ENCODE results near the gene AGBL2.

AGBL2 gene

GRCh38 chr11:47628026-47628425, 87.1 kb downstream of the AGBL2 start:
- FAIRE-seq: no peak

- no peak for FAIRE-seq
These were observed 88.9 kb downstream of the AGBL2 start for GRCh38 chr11:47626234-47626633.

DNA sequence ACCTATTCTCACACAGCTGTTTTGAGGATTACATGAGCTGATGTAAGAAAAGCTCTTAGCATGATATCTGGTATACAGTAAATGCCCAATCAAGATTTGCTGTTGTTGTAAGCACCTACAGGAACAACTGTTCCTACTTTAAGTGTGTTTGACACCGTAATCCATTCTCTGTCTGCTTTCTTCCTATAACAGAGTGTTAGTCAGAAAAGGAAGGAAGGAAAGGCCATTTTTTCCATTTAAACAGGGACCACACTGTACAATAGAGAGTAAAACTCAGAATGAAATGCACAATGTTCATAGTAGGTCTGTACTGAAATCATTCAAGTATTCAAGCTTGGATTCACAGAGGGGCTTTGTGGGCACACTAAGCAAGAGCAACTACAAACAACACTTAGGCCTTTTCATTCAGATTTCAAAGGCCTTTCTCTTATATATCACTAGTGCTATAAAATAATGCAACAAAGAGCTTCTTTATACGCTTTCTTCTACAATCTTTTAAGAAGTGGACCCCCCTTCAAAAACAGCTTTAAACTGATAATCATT, 94.3 kb downstream of the AGBL2 start:
- FAIRE-seq: no peak

DNA sequence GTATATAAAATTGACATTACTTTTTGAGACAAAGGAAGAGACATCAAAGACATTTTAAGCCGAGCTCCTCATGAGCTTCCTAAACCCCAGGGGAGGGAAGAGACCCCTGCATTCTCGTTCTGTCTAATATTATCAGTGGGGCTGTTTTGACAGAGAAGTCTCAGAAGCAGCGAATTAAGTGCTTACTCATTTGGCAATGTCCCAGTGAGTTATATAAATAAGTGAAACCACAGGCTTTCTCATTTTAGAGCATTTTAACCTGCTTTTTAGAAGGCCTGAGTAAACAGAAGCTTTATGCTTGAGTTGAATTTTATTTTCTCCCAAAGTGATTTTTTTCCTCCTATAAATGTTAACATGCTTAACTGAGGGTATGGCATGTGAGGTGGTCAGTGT, 97.8 kb downstream of the AGBL2 start:
- no peak for FAIRE-seq

GRCh38 chr11:47616726-47617416, 98.3 kb downstream of the AGBL2 start:
- FAIRE-seq: peak; percentile 31

- FAIRE-seq: no peak
These were observed 99.9 kb downstream of the AGBL2 start for GRCh38 chr11:47615249-47615648.

- no peak for FAIRE-seq
These were observed 103.8 kb downstream of the AGBL2 start for GRCh38 chr11:47611348-47611794.

DNA sequence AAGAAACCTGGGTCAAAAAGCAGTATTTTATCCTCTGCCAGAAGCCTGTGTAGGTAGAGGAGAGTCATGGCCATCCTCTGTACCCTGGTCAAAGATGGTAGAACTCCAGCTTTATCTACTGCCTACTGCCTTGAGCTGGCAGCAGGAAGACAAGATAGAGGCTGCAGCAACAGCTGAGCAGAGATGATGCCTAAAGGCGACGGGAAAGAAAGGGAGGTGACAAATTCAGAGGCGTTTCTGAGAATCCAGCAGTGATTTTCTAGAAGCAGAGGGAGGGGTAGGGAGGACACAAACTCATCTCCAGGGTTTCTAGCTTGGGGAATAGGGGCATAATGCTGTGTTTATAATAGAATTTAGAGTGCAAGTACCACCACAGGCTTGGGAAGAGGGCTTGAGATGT, 105.5 kb downstream of the AGBL2 start:
- no peak for FAIRE-seq

Data from TTC549 (cell line).